Loucy (cell line): Measurements from ENCODE around the gene KCNS1.
A peak's percentile ranks its signal among the peaks of the same experiment; 100 is the strongest.

ENCODE experiments used
- H2AFZ ChIP-seq: fragments of 200-600 bp; sonication (generic); 2 replicates; pipeline ENCODE4 v1.6.0; 2016; ENCODE audit warnings: antibody characterized with exemption, mild to moderate bottlenecking, low read length, moderate library complexity
- H3F3A ChIP-seq: fragments of 200-600 bp; 2 replicates; pipeline ENCODE4 v1.6.0; 2016; ENCODE audit warnings: antibody characterized with exemption, low read depth, mild to moderate bottlenecking
- H3K27me3 ChIP-seq: fragments of 200-600 bp; sonication (generic); 2 replicates; pipeline ENCODE4 v1.6.1; 2014; ENCODE audit warnings: low read length, mild to moderate bottlenecking; ENCODE audit not compliant: insufficient read depth, poor library complexity, severe bottlenecking
- H3K36me3 ChIP-seq: fragments of 200-600 bp; sonication (generic); 2 replicates; pipeline ENCODE4 v1.6.1; 2016; ENCODE audit warnings: low read length; ENCODE audit not compliant: insufficient read depth
- H3K4me1 ChIP-seq: fragments of 200-600 bp; sonication (generic); 2 replicates; pipeline ENCODE4 v1.5.1; 2014; ENCODE audit warnings: low read length, mild to moderate bottlenecking; ENCODE audit not compliant: insufficient read depth, poor library complexity, severe bottlenecking
- H3K4me2 ChIP-seq: fragments of 200-600 bp; sonication (generic); 2 replicates; pipeline ENCODE4 v1.6.0; 2014; ENCODE audit warnings: antibody characterized with exemption, low read length, low read depth, mild to moderate bottlenecking; ENCODE audit not compliant: poor library complexity, severe bottlenecking
- H3K4me3 ChIP-seq: fragments of 200-600 bp; sonication (generic); 2 replicates; pipeline ENCODE4 v1.5.1; 2014; ENCODE audit warnings: low read length, mild to moderate bottlenecking, mixed read lengths; ENCODE audit not compliant: poor library complexity, severe bottlenecking
- H3K79me2 ChIP-seq: fragments of 200-600 bp; sonication (generic); 2 replicates; pipeline ENCODE4 v1.6.1; 2014; ENCODE audit warnings: low read length; ENCODE audit not compliant: insufficient read depth
- H3K9ac ChIP-seq: fragments of 200-600 bp; sonication (generic); 2 replicates; pipeline ENCODE4 v1.6.0; 2014; ENCODE audit warnings: mild to moderate bottlenecking, low read depth, low read length, moderate library complexity; ENCODE audit not compliant: poor library complexity, severe bottlenecking
- H3K9me2 ChIP-seq: fragments of 200-600 bp; sonication (generic); replicated peaks from 2 replicates; pipeline ENCODE4 v1.6.1; 2016; ENCODE audit warnings: low read depth, low read length, mixed read lengths
- H3K9me3 ChIP-seq: fragments of 200-600 bp; sonication (generic); 2 replicates; pipeline ENCODE4 v1.6.1; 2014; ENCODE audit warnings: mild to moderate bottlenecking, antibody characterized with exemption, low read length, low read depth; ENCODE audit not compliant: insufficient read depth
- H4K20me1 ChIP-seq: fragments of 200-600 bp; sonication (generic); 2 replicates; pipeline ENCODE4 v1.6.0; 2014; ENCODE audit warnings: antibody characterized with exemption, low read length, mild to moderate bottlenecking; ENCODE audit not compliant: insufficient read depth, poor library complexity, severe bottlenecking
- CTCF ChIP-seq: fragments of 200-600 bp; sonication (generic); conservative IDR thresholded peaks from 2 replicates; pipeline ENCODE4 v1.5.1; 2014; ENCODE audit warnings: mild to moderate bottlenecking, antibody characterized with exemption, low read length
- EZH2phosphoT487 ChIP-seq: fragments of 200-600 bp; IDR thresholded peaks from 2 replicates; pipeline ENCODE4 v1.6.1; 2018; ENCODE audit warnings: antibody characterized with exemption, mild to moderate bottlenecking, moderate library complexity, borderline replicate concordance

The KCNS1 gene

GRCh38 chr20:45095805-45096238, 5.1 kb downstream of the KCNS1 start:
- Histone ChIP-seq H3K4me1 (peaks cover 16% of the 10 kb centered on the region), H3K36me3 (no peaks in the 10 kb centered on the region), H4K20me1 (no peaks in the 10 kb centered on the region), H3F3A (no peaks in the 10 kb centered on the region), H3K9ac (no peak overlapping the region), H3K9me2 (no peaks in the 10 kb centered on the region), H3K4me2 (no peak overlapping the region), H3K27me3 (no peaks in the 10 kb centered on the region), H3K9me3 (no peaks in the 10 kb centered on the region), H3K79me2 (no peaks in the 10 kb centered on the region), H3K4me3 (no peak overlapping the region), H2AFZ (peak overlapping the region; percentile 66)
- TF ChIP-seq EZH2phosphoT487 (no peak), CTCF (peak; percentile 87)

GRCh38 chr20:45094864-45095574, 5.9 kb downstream of the KCNS1 start:
- TF ChIP-seq EZH2phosphoT487 (no peak), CTCF (no peak)
- Histone ChIP-seq H3F3A (no peaks in the 10 kb centered on the region), H4K20me1 (no peaks in the 10 kb centered on the region)

GRCh38 chr20:45094201-45094600, 6.7 kb downstream of the KCNS1 start:
- H3K9ac ChIP-seq = no peak overlapping the region
- H3K4me1 ChIP-seq = peaks cover 16% of the 10 kb centered on the region
- H3K79me2 ChIP-seq = no peaks in the 10 kb centered on the region
- no peaks in the 10 kb centered on the region for H3K27me3 ChIP-seq
- no peak overlapping the region for H3K4me3 ChIP-seq
- H3K9me3 ChIP-seq = no peaks in the 10 kb centered on the region
- no peak overlapping the region for H3K4me2 ChIP-seq
- no peaks in the 10 kb centered on the region for H3K9me2 ChIP-seq
- no peaks in the 10 kb centered on the region for H3F3A ChIP-seq
- no peaks in the 10 kb centered on the region for H3K36me3 ChIP-seq
- H4K20me1 ChIP-seq = no peaks in the 10 kb centered on the region
- H2AFZ ChIP-seq = no peak overlapping the region
- TF ChIP-seq EZH2phosphoT487 (no peak), CTCF (no peak)

More at GRCh38 chr20:45094864-45095574, 5.9 kb downstream of the KCNS1 start:
- no peak overlapping the region for H3K9ac ChIP-seq
- H3K79me2 ChIP-seq = no peaks in the 10 kb centered on the region
- H3K27me3 ChIP-seq = no peaks in the 10 kb centered on the region
- H3K9me3 ChIP-seq = no peaks in the 10 kb centered on the region
- H3K4me1 ChIP-seq = peaks cover 16% of the 10 kb centered on the region
- no peaks in the 10 kb centered on the region for H3K36me3 ChIP-seq
- no peaks in the 10 kb centered on the region for H3K9me2 ChIP-seq
- no peak overlapping the region for H3K4me3 ChIP-seq
- H3K4me2 ChIP-seq = no peak overlapping the region
- H2AFZ ChIP-seq = peak overlapping the region; percentile 66
